HG03095 (cell line): ENCODE data around the gene KDM6B.
A peak's percentile ranks its signal among the peaks of the same experiment; 100 is the strongest.

ENCODE experiments used
- ATAC-seq: cut with Tn5 transposase; IDR thresholded peaks from one replicate; pipeline ENCODE4 v1.9.1; 2021; ENCODE audit warnings: moderate library complexity; ENCODE audit not compliant: unreplicated experiment

Gene KDM6B

DNA sequence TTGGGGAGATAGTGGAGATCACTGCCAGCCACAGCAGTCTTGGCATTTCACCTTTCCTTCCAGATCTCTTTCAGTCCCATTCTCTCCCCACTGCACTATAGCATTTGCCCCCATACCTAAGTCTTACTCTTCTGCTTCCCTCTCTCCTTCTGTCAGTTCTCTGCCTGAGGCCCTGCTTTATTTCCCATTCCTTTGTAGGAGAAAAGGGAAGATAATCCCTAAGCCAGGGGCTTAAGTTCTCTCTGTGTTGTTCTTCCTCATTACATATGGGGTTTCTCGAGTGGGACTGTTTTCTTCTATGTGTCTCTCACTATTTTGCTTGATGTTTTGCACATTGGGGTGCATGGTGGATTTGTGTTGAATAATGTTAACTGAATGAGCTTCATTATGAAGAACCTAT lies 6.4 kb downstream of the KDM6B start:
- no peak for ATAC-seq

DNA sequence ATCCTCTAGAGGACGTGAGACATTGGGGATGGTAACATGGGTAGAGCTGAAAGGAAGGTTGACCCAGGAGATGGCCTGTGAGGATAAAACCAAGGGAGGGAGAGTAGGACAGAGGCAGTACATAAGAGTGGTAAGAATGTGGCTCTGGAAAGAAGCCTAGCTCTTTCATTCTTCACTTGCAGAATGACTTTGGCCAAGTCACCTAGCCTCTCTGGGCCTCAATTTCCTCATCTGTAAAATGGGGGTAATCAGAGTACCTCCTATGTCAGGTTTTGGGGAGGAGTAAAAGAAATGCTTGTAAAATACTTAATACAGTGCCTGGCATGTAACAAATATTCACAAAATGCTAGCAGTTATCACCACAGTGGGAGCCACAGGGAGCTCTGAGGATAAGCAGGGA lies 6.9 kb downstream of the KDM6B start:
- no peak for ATAC-seq

DNA sequence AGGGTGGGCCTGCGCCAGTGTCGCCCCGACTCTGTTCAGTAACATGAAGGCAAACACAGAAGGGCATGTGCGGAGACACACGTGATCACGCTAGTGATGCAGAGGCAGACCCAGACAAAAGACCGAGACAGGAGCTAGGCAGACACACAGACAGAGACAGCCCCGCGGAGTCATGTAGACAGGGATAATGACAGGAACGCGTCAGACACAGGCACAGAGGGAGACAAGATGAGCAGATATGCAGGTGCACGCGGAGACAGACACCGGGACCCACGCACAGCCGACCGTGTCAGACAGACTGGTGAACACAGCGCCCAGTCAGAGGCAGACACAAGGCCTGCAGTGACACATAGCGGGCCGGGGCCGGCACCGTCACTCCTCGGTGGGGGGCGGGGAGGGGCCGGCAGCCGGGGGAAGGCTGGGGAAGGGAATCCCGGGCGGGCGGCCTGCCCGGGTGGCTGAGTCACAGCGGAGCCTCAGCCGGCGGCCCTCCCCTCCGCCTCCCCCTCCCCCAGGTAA lies 7.4 kb downstream of the KDM6B start:
- ATAC-seq, result no peak

DNA sequence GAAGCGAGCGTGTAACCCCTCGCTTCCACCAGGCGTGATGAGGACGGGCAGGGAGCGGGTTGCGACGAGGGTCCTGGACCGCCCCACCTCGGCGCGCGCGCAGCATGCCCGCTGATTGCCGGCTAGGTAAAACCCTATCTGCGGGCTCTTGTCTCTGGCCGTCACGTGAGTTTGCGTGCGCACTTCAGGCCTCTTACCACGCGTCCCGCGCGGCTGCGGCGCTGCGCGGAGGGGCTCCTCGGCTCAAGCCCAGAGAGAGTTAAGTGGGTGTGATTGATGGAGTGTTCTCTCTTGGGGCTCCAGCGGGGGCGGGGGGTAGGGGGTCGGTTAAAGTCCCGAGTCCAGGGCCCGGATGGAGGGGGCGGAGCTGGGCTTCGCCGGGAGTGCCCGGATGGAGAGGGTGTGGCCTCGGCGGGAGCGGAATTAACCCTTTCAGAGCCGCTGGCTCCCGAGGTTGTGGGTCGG lies 7.9 kb downstream of the KDM6B start:
- ATAC-seq, result no peak

DNA sequence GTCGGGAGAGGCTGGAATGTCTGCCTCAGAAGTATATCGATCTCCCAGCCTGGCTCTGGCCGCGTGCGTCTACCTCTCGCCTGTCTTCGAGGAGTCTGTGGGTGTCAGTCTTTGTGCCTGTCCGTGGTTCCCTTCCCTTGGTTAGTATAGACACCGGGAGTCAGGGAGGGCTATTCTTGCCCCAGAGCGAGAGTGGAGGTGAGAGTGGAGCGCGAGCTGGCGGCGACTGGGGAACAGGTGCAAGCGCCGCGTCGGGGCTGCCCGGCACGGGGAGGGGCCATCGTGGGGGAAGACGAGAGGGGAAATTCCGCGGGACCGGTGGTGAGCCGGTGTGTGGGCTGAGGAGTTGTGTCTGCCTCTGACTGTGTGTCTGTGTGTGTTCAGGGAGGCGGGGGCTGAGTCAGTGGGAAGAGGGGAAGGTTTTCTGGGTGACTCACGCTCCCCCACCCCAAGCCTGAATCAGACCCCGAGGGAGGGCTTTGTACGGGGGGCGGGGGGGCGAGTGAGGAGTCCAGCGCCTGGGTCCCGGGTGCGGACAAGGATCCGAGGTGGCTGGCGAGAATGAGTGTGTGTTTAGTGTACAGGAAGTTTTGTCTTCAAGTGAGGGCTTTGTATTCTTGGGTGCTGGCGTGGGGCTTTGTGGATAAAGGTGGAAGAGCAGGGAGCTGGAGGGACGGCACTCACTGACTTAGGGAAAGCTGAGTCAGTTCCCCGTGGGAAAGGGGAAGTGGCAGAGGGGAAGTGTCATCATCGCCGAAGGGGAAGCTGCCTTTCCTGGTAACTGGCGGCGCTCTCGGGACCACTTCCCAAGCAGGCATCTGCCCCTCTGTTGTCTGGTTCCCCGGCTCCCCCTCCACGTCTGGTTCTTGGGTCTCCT lies 8.6 kb downstream of the KDM6B start:
- ATAC-seq, result no peak

DNA sequence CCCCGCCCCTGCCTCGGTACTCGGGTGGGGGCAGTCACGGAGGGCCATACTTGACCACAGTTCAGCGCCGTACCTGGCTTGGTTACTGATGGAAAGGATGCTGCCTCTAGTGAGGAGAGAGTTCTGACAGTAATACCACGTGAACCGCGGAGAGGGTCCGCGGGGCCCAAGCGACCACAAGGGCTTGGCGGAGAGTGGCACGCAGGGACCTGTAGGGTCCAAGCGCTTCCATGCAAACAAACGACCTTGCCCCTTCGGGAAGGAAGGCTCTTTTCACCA lies 9.2 kb downstream of the KDM6B start:
- no peak for ATAC-seq

DNA sequence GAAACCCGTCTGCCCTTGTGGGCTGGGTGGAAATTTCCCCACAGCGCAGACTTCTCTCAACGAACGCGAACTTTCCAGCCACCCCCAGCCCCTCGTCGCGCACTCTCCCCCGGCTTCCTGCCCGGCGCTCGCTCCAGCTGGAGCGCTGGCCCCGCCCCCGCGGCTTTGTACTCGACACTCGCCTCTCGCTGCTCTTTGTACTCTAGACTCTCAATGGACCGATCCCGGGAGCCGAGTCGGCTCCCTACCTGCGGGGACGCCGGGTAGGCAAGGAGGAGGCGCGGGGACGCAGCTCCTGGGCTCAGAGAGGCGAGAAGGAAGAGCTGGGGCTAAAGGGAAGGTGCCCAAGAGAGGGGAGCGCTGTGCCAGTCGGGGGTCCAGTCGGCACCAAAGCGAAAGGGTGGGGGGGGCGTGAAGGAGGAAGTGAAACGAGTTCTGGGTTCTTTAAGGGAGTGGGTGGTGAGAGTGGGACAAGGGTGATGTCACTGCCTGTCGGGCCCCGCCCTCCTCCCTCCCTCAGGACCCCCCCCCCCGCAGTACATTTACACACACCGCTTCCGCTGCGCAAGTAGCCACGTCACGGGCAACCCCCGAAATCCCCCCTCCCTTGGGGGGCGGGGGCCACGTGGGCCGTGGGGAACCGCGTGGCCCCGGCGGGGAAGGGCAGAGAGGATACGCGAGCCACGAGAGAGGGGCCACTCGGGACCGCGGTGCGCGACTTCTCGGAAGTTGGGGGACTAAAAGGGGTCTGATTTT lies 9.7 kb downstream of the KDM6B start:
- peak; percentile 23 for ATAC-seq

DNA sequence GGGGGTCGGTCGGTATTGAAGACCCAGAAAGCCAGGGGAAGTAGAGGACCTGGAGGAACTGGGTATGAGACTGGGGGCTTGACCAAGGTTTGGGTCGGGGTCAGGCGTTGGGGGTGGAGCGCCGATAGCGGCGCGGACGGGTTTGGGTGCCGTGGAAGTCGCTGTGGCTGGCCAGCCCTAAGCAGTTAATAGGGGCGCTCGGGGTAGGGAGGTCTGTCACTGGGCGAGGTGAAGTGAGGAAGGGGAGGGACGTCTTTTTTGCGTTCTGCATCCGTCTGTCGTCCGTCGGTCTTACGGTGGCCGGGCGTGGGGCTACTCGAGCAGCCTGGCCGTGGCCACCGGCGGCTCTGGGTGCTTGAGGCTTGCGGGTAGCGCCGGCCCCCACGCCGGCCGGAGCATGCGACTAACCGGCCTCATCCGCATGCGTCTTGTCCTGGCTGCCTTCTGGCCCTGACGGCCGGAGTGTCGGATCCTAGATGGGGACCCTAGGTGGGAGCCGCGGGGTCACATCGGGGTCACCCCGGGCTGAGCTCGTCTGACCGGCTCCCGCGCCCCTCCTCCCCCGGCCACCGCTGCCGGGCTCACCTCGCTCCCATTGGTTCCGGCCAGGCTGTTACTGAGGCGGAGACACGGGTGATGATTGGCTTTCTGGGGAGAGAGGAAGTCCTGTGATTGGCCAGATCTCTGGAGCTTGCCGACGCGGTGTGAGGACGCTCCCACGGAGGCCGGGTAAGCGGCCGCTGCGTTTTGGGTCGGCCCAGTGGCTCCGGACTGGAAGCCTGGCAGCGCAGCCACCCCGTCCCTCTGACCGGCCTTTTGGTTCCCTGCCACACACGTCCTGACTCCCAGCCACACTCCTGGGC lies 10.5 kb downstream of the KDM6B start:
- ATAC-seq, result peak; percentile 37

DNA sequence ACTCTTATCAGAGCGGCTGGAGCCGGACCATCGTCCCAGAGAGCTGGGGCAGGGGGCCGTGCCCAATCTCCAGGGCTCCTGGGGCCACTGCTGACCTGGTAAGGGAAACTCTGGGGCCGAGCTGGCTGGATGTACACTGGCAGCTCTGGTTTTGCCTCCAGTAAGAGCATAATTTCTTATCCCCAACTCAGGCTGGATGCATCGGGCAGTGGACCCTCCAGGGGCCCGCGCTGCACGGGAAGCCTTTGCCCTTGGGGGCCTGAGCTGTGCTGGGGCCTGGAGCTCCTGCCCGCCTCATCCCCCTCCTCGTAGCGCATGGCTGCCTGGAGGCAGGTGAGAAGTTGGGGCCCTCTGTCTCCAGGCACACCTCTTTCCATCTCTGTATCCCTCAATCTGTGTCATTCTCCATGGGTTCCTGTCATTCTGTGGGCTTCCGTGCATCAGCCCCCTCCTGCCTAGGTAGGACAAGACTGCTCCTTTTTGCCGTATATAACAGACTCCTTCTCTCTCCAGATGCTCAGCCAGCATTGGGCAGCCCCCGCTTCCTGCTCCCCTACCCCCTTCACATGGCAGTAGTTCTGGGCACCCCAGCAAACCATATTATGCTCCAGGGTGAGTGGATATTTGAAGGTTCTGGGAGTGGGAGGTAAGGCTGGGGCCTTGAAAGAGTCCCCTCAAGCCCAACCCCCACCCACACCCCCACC lies 11.5 kb downstream of the KDM6B start:
- ATAC-seq, result no peak

DNA sequence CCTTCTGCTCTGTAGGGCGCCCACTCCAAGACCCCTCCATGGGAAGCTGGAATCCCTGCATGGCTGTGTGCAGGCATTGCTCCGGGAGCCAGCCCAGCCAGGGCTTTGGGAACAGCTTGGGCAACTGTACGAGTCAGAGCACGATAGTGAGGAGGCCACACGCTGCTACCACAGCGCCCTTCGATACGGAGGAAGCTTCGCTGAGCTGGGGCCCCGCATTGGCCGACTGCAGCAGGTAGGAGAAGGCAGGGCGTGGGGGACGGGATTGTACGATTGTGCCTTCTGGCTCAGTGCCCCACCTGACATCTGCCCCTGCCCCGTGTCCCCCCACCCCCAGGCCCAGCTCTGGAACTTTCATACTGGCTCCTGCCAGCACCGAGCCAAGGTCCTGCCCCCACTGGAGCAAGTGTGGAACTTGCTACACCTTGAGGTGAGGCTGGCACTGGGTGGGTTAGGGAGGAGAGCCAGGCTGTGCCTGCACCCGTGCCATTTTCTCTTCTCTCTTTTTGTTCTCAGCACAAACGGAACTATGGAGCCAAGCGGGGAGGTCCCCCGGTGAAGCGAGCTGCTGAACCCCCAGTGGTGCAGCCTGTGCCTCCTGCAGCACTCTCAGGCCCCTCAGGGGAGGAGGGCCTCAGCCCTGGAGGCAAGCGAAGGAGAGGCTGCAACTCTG lies 12.2 kb downstream of the KDM6B start:
- ATAC-seq, result no peak

DNA sequence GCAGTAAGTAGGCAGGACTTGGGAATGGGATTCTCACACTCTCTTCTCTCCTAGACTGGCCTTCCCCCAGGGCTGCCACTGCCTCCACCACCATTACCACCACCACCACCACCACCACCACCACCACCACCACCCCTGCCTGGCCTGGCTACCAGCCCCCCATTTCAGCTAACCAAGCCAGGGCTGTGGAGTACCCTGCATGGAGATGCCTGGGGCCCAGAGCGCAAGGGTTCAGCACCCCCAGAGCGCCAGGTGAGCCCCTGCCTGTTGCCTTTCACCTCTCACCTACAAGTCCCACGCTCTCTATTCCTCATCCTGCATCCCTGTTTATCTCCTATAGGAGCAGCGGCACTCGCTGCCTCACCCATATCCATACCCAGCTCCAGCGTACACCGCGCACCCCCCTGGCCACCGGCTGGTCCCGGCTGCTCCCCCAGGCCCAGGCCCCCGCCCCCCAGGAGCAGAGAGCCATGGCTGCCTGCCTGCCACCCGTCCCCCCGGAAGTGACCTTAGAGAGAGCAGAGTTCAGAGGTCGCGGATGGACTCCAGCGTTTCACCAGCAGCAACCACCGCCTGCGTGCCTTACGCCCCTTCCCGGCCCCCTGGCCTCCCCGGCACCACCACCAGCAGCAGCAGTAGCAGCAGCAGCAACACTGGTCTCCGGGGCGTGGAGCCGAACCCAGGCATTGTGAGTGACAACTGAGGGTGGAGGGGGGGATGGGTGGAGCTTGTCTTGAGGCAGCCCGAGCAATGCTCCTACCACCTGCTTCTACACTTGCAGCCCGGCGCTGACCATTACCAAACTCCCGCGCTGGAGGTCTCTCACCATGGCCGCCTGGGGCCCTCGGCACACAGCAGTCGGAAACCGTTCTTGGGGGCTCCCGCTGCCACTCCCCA lies 13.0 kb downstream of the KDM6B start:
- ATAC-seq, result no peak

DNA sequence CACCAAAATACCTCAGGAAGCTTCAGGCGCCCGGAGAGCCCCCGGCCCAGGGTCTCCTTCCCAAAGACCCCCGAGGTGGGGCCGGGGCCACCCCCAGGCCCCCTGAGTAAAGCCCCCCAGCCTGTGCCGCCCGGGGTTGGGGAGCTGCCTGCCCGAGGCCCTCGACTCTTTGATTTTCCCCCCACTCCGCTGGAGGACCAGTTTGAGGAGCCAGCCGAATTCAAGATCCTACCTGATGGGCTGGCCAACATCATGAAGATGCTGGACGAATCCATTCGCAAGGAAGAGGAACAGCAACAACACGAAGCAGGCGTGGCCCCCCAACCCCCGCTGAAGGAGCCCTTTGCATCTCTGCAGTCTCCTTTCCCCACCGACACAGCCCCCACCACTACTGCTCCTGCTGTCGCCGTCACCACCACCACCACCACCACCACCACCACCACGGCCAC lies 14.1 kb downstream of the KDM6B start:
- ATAC-seq, result no peak

DNA sequence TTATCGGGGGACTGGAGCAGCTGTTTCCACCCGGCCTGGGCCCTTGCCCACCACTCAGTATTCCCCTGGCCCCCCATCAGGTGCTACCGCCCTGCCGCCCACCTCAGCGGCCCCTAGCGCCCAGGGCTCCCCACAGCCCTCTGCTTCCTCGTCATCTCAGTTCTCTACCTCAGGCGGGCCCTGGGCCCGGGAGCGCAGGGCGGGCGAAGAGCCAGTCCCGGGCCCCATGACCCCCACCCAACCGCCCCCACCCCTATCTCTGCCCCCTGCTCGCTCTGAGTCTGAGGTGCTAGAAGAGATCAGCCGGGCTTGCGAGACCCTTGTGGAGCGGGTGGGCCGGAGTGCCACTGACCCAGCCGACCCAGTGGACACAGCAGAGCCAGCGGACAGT lies 14.7 kb downstream of the KDM6B start:
- ATAC-seq, result no peak

DNA sequence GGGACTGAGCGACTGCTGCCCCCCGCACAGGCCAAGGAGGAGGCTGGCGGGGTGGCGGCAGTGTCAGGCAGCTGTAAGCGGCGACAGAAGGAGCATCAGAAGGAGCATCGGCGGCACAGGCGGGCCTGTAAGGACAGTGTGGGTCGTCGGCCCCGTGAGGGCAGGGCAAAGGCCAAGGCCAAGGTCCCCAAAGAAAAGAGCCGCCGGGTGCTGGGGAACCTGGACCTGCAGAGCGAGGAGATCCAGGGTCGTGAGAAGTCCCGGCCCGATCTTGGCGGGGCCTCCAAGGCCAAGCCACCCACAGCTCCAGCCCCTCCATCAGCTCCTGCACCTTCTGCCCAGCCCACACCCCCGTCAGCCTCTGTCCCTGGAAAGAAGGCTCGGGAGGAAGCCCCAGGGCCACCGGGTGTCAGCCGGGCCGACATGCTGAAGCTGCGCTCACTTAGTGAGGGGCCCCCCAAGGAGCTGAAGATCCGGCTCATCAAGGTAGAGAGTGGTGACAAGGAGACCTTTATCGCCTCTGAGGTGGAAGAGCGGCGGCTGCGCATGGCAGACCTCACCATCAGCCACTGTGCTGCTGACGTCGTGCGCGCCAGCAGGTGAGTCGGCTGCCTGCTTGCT lies 15.2 kb downstream of the KDM6B start:
- ATAC-seq, result no peak

DNA sequence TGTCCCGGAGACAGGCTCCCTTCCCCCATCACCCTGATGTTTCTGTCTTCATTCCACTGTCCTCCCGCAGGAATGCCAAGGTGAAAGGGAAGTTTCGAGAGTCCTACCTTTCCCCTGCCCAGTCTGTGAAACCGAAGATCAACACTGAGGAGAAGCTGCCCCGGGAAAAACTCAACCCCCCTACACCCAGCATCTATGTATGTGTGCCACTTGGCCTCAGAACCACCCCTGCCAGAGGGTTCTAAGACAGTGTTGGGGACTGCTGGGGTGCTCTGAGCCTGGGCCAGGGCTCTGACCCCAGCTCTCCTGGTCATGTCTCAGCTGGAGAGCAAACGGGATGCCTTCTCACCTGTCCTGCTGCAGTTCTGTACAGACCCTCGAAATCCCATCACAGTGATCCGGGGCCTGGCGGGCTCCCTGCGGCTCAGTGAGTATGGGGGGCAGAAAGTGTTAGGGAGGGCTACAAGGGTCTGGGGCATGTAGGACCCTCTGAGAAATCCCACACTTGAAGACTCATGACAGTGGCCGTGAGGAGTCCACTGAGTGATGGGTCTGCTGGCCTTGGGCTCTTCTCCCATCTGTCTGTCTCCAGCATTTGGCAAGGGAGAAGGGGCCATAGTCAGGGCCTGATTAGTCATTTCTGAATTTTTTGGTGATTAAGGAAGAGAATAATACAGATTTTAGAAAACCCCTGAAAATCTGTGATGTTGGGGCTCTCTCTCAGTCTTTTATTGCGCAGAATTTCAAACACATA lies 15.9 kb downstream of the KDM6B start:
- ATAC-seq, result no peak

DNA sequence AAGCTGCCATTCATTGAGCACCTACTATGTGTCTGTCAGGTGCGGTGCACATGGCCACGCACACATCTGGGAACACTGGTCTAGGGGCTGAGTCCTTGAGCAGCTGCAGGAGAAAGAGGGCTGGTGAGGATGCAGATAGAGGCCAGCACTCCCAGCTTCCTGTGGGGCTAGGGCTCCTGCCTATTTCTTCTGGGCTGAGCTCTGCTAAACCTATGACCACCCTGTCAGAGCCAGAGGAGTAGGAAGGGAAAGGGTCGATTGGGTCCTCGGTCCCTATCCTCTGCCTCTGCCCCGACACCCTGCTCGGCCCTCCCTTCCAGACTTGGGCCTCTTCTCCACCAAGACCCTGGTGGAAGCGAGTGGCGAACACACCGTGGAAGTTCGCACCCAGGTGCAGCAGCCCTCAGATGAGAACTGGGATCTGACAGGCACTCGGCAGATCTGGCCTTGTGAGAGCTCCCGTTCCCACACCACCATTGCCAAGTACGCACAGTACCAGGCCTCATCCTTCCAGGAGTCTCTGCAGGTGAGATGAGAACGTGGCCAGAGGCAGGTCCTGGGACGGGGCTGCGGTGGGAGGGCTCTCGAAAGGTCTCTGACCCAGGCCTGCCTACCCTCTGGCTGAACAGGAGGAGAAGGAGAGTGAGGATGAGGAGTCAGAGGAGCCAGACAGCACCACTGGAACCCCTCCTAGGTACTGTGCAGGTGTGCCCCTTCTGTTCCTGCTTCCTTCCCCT lies 16.9 kb downstream of the KDM6B start:
- no peak for ATAC-seq
